GM12873 (cell line): ENCODE data around the gene ADAMTS15.

Experiments
- CTCF ChIP-seq: IDR thresholded peaks from 2 replicates; pipeline ENCODE4 v1.5.1; 2012; ENCODE audit warnings: low read depth, mild to moderate bottlenecking, moderate library complexity, low read length, control low read depth; ENCODE audit not compliant: insufficient read depth; ENCODE audit errors: missing control alignments

The ADAMTS15 gene

GRCh38 chr11:130426837-130427341 is 21.6 kb upstream of the ADAMTS15 start:
- no peak for TF ChIP-seq CTCF

DNA sequence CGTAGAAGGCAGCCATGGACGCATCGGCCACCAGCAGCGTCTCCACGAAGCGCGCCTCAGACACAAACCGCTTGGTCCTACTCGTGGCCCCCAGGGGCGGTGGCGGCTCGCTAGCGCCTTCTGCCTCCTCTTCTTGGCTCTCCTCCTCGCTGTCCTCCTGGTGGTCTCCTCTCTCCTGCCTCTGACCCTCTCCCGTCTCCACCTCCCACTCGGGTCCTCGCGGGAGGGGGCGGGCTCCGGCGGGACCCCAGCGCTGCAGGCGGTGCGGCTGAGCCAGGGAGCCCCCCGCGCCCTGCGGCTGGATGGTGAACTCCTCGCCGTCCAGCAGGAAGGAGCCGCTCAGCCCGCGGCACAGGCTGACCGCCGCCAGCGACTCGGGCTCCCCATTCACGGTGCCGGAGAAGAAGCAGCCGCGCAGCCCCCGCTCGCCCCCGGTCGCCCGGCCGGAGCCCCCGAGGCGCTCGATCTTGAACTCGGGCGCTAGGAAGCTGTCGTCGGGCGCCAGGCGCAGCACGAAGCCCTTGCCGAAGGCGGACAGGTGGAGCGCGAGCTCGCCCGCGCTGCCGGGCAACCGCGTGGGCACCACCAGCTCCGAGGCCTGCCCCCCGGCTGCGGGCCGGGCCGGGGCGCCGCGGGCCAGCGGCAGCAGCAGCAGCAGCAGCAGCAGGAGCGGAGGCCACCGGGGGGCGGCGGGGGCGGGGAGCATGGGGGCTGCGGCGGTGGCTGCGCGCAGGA is 20.7 kb upstream of the ADAMTS15 start:
- peak; percentile 3 for TF ChIP-seq CTCF

- TF ChIP-seq CTCF: no peak
These were observed 19.9 kb upstream of the ADAMTS15 start, which contains the start of gene ADAMTS8 for GRCh38 chr11:130428316-130429119. Gene ADAMTS8, minus strand, starts transcription at chr11:130428609. Its CDS starts 323 bp downstream, at chr11:130428286.

DNA sequence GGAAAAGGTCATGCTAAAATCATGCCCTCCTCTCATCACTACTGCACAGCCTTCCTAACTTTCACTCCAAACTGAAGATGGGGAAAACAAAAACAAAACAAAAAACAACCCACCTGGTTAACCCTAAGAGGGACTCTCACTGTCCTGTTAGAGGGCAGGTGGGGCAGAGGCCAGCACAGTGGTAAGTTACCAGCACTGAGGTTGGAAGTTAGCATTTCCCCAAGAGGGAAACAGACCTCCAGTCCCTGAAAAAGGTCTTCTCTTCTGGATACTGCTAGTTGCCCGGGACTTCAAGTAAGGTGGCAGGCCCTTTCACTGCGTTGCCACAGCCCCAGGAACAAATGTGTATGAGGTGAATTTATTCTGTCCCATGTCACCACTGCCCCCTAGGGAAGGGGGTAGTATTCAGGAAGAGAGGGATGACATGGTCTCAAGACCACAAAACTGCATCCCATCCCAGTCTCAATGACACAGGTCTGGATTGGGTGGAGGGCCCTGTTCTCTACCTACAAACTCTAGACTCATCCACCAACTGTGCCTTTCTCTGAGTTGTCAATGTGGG is 19.2 kb upstream of the ADAMTS15 start:
- no peak for TF ChIP-seq CTCF

DNA sequence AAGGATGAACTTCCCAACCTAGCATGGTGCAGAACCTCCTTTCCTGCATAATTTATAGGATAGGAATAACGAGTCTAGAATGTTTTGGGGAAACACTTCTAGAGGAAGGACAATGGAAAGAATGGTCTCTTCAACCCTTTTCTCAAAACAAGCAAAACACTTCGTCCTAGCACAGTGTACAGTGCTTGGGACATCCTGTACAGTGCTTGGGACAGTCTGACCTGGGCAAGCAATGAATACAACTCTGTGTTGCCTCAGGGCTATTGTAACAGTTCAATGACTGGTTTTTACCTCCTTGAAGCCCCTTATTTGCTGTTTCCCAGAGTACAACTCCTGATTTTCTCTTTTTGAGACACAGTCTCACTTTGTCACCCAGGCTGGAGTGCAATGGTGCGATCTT is 18.5 kb upstream of the ADAMTS15 start:
- no peak for TF ChIP-seq CTCF

- TF ChIP-seq CTCF: peak; percentile 80
These were observed 17.1 kb upstream of the ADAMTS15 start for GRCh38 chr11:130431331-130431773.

DNA sequence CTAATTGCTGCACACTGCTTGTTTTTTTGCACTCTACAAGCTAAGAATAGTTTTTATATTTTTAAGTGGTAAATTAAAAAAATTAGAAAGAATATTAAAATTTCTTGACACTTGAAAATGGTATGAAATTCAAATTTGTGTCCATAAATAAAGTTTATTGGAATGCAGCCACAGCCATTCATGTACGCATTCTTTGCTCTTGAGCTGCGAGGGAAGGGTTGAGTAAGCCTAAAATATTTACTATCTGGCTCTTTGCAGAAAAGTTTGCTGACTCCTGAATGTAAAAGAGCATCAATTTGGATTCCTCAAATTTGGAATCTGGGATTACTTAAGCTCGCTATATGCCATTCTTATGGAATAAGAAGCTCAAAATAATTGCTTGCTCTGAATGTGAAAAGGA is 16.6 kb upstream of the ADAMTS15 start:
- no peak for TF ChIP-seq CTCF
